SK-N-SH treated with all-trans-retinoic acid at 6 μM for 48 hours (cell line): Measurements from ENCODE around the gene ZNF710.

Source experiments
- CSDC2 ChIP-seq: fragments of 250-450 bp; sonication (Bioruptor Pico); IDR thresholded peaks from 2 replicates; pipeline ENCODE4 v1.5.0; 2020; ENCODE audit warnings: mild to moderate bottlenecking, moderate library complexity
- PATZ1 ChIP-seq: fragments of 250-450 bp; sonication (Bioruptor Pico); IDR thresholded peaks from 2 replicates; pipeline ENCODE4 v1.8.0; 2020; ENCODE audit warnings: mild to moderate bottlenecking, moderate library complexity, borderline replicate concordance
- POU6F1 ChIP-seq: fragments of 250-450 bp; sonication (Bioruptor Pico); IDR thresholded peaks from 2 replicates; pipeline ENCODE4 v1.8.0; 2021; ENCODE audit warnings: low read depth, mild to moderate bottlenecking, moderate library complexity, borderline replicate concordance
- TSHZ2 ChIP-seq: fragments of 250-450 bp; sonication (Bioruptor Pico); IDR thresholded peaks from 2 replicates; pipeline ENCODE4 v1.5.0; 2020; ENCODE audit warnings: mild to moderate bottlenecking, moderate library complexity
- ZFP30 ChIP-seq: fragments of 450-650 bp; formaldehyde crosslinking; IDR thresholded peaks from 2 replicates; pipeline ENCODE4 v1.5.0; 2022; ENCODE audit warnings: mild to moderate bottlenecking, moderate library complexity
- ZNF70 ChIP-seq: fragments of 450-650 bp; formaldehyde crosslinking; IDR thresholded peaks from 2 replicates; pipeline ENCODE4 v1.5.0; 2020; ENCODE audit warnings: mild to moderate bottlenecking, moderate library complexity

- TF ChIP-seq ZFP30 (CRISPR knock-in tag): no peak
- no peak for TF ChIP-seq ZNF70 (CRISPR knock-in tag)
- TF ChIP-seq POU6F1: no peak
- TF ChIP-seq CSDC2: no peak
- no peak for TF ChIP-seq PATZ1 (CRISPR knock-in tag)
- no peak for TF ChIP-seq TSHZ2 (CRISPR knock-in tag)
Measured at GRCh38 chr15:89964232-89964954, 36.7 kb upstream of the ZNF710 start.
